HepG2 (cell line): ENCODE data around the gene UBE3D. TPM values are rescaled to one million over a fixed set of nuclear protein-coding genes. Genes with fewer than 3 reads are reported as not detected.
A peak's percentile ranks its signal among the peaks of the same experiment; 100 is the strongest.

ENCODE experiments used
- ATAC-seq: fragments of 200-7000 bp; cut with Tn5 transposase; 3 replicates; pipeline ENCODE4 v1.9.1; 2020; ENCODE audit warnings: mild to moderate bottlenecking, moderate library complexity
- BruUV-seq: library from RNA; stranded (reverse); fragments of 400-500 nt; replicated peaks from 2 replicates; lab custom pipeline; 2021; lab: Mats Ljungman, UMichigan
- CTCF ChIA-PET: fragments of 300-600 bp; formaldehyde crosslinking; extraction: SDS; loops from one replicate; lab custom pipeline; 2021; ENCODE audit warnings: low total read pairs, inconsistent platforms, low intra/inter-chr PET ratio; lab: Yijun Ruan, JAX
- POLR2A ChIA-PET: fragments of 350-600 bp; sonication (Branson Sonifier 250); formaldehyde crosslinking; loops from one replicate; lab custom pipeline; 2020; ENCODE audit warnings: antibody characterized with exemption, inconsistent platforms; lab: Yijun Ruan, JAX
- DNase-seq: peaks from one replicate; pipeline ENCODE4 v3.0.0-alpha.2; 2015; ENCODE audit warnings: low spot score
- FAIRE-seq: peaks from 3 replicates; lab custom pipeline; 2011; peaks lifted over from hg19 to GRCh38; lab: Jason Lieb, UNC
- H2AFZ ChIP-seq: one replicate; pipeline ENCODE4 v1.6.1; 2011; ENCODE audit warnings: low read length, inconsistent platforms
- H3K27ac ChIP-seq: fragments of 300-600 bp; 3 replicates; pipeline ENCODE4 v1.8.0; 2011; ENCODE audit warnings: mixed run types, mild to moderate bottlenecking, mixed read lengths, low read length, inconsistent platforms; ENCODE audit not compliant: insufficient read depth; ENCODE audit errors: extremely low read length
- H3K27me3 ChIP-seq, 2 experiments: fragments of 200-600 bp in 1 of 2; 2 replicates in 1 of 2; 3 replicates in 1 of 2; pipeline versions ENCODE4 v1.6.0 to v1.8.0; 2011; ENCODE audit warnings: low read length in 2 of 2, mild to moderate bottlenecking in 2 of 2, moderate library complexity in 2 of 2, inconsistent platforms in 1 of 2; ENCODE audit not compliant: insufficient read depth in 2 of 2, control insufficient read depth in 1 of 2
- H3K36me3 ChIP-seq, 2 experiments: fragments of 200-600 bp in 1 of 2; replicated peaks in 1 of 2; 2 replicates in 1 of 2; 3 replicates in 1 of 2; pipeline versions ENCODE4 v1.5.1 to v1.8.0; 2011; ENCODE audit warnings: low read length in 2 of 2, inconsistent platforms in 1 of 2; ENCODE audit not compliant: insufficient read depth in 2 of 2, control insufficient read depth in 1 of 2
- H3K4me1 ChIP-seq: 2 replicates; pipeline ENCODE4 v1.5.1; 2012; ENCODE audit warnings: low read length, inconsistent platforms; ENCODE audit not compliant: insufficient read depth
- H3K4me2 ChIP-seq: 2 replicates; pipeline ENCODE4 v1.6.0; 2011; ENCODE audit warnings: low read depth, low read length, inconsistent platforms
- H3K4me3 ChIP-seq, 3 experiments: fragments of 200-600 bp in 1 of 3; sonication (generic), shearing (Covaris generic) in 1 of 3; replicated peaks in 1 of 3; 2 replicates each; pipeline ENCODE4 v1.5.1; 2011 to 2016; ENCODE audit warnings: low read length in 3 of 3, inconsistent platforms in 2 of 3, low read depth in 2 of 3, mild to moderate bottlenecking in 2 of 3, control low read depth in 1 of 3, mixed read lengths in 1 of 3; ENCODE audit not compliant: insufficient read depth in 1 of 3
- H3K79me2 ChIP-seq: one replicate; pipeline ENCODE4 v1.6.1; 2011; ENCODE audit warnings: low read length, inconsistent platforms; ENCODE audit not compliant: insufficient read depth
- H3K9ac ChIP-seq: 2 replicates; pipeline ENCODE4 v1.6.0; 2011; ENCODE audit warnings: mild to moderate bottlenecking, low read depth, low read length, inconsistent platforms; ENCODE audit not compliant: insufficient read depth
- H3K9me3 ChIP-seq: 2 replicates; pipeline ENCODE4 v1.5.1; 2012; ENCODE audit warnings: mild to moderate bottlenecking, low read length
- H4K20me1 ChIP-seq: 2 replicates; pipeline ENCODE4 v1.6.0; 2011; ENCODE audit warnings: inconsistent platforms, mild to moderate bottlenecking, low read length, moderate library complexity; ENCODE audit not compliant: insufficient read depth
- ETV6 ChIP-seq: sonication (generic); formaldehyde crosslinking; conservative IDR thresholded peaks from 2 replicates; pipeline ENCODE4 v1.4.0; 2020; ENCODE audit warnings: missing genetic modification reagents
- MAFF ChIP-seq: IDR thresholded peaks from 2 replicates; pipeline ENCODE4 v1.6.1; 2011; ENCODE audit warnings: low read depth, low read length, improper control_type of control experiment
- ZFP82 ChIP-seq: sonication (generic); formaldehyde crosslinking; IDR thresholded peaks from 2 replicates; pipeline ENCODE4 v1.5.1; 2020; ENCODE audit warnings: mild to moderate bottlenecking, missing genetic modification reagents, borderline replicate concordance
- ZNF138 ChIP-seq: sonication (generic); formaldehyde crosslinking; IDR thresholded peaks from 2 replicates; pipeline ENCODE4 v1.5.0; 2020; ENCODE audit warnings: mild to moderate bottlenecking, low read depth, missing genetic modification reagents
- ZNF432 ChIP-seq: sonication (generic); formaldehyde crosslinking; IDR thresholded peaks from 2 replicates; pipeline ENCODE4 v1.5.0; 2020; ENCODE audit warnings: missing genetic modification reagents, mild to moderate bottlenecking, borderline replicate concordance
- ZNF549 ChIP-seq: sonication (generic); formaldehyde crosslinking; IDR thresholded peaks from 2 replicates; pipeline ENCODE4 v1.5.0; 2020; ENCODE audit warnings: missing genetic modification reagents
- ZNF567 ChIP-seq: sonication (generic); formaldehyde crosslinking; IDR thresholded peaks from 2 replicates; pipeline ENCODE4 v1.8.1; 2023; ENCODE audit warnings: mild to moderate bottlenecking, missing genetic modification reagents, borderline replicate concordance
- WGBS: methylation state at CpG from one replicate; pipeline ENCODE4 v1.1.6; 2017; ENCODE audit warnings: low lambda C conversion rate; 5-methylcytosine and 5-hydroxymethylcytosine counted together
- in situ Hi-C: cut with HindIII; loops from 2 replicates; pipeline ENCODE4 v1.10.0; 2017; ENCODE audit warnings: low pct_unique_long_range_greater_than_20kb; ENCODE audit not compliant: extremely low pct_ligation_motif_present
- intact Hi-C: fragments of 100-400 bp; cut with micrococcal nuclease; formaldehyde crosslinking; loops from one replicate; pipeline ENCODE4 v1.10.0; 2022; ENCODE audit not compliant: unreplicated experiment
- polyA plus RNA-seq, 8 experiments: library from polyadenylated mRNA; depleted of rRNA in 3 of 8; stranded (reverse) in 7 of 8; unstranded in 1 of 8; fragments of >200 nt; fragmentation: Illumina TruSeq in 4 of 8; extraction: Trizol in 4 of 8; gene quantifications; 2 replicates each; pipeline versions ENCODE4 v1.2.1 to v1.2.3, GENCODE V29; 2011 to 2016; ENCODE audit warnings: low read depth in 4 of 8, missing spikeins in 1 of 8, mixed read lengths in 1 of 8; ENCODE audit not compliant: insufficient read depth in 1 of 8
- total RNA-seq, 5 experiments: library from RNA; depleted of rRNA; stranded (reverse); fragments of >200 nt; fragmentation: Illumina TruSeq; extraction: Trizol; gene quantifications; 2 replicates each; pipeline ENCODE4 v1.2.3, GENCODE V29; 2016; ENCODE audit warnings: low read depth in 1 of 5
- TF ChIP-seq, protein P1 (sequence below): sonication (generic); formaldehyde crosslinking; IDR thresholded peaks from 2 replicates; pipeline ENCODE4 v1.4.0; 2020; ENCODE audit warnings: low read depth, mild to moderate bottlenecking, missing genetic modification reagents
- TF ChIP-seq, protein P2 (sequence below): sonication (generic); formaldehyde crosslinking; IDR thresholded peaks from 2 replicates; pipeline ENCODE4 v1.4.0; 2020; ENCODE audit warnings: missing genetic modification reagents

The UBE3D gene
- total and polyA plus RNA-seq, 2 of the 13 experiments (the other 11 are each of a cell fraction or from before 2014, with no cell fraction given): 5.1 to 11.4 TPM

DNA sequence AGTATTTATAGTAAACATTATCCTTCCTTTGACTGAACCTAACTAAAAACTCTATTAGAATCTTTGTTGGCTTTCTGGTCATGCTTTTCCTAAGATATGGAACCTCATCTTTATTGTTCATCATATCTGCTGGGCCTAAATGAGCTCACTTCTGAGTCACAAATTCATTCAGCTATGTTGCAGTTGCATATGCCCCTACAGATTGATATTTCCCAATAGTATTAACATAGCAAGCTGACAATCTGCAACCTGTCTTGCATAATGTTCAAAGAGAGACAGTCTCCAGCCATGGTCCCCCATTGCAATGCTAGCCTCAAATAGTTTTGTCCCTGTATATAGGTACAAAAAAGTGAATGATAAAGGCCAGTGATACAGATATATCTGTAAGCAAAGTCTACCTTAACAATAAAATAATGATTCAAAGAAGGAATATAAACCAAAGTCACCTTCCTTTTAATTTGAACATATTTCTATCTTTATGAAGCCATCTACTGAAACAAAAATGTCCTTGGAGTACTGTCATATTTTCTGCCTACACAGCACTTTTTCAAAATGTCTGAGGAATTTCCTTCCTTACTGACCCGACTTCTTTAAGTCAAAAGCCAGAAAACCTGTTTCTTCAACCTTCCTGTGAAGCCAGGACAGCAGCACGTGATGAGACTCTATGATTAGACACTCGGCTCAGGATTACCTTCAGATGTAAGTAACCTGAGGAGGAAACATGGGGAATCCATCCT lies 140.7 kb downstream of the UBE3D start (continued):
- TF ChIP-seq ZFP82: no peak
- TF ChIP-seq, protein P1, sequence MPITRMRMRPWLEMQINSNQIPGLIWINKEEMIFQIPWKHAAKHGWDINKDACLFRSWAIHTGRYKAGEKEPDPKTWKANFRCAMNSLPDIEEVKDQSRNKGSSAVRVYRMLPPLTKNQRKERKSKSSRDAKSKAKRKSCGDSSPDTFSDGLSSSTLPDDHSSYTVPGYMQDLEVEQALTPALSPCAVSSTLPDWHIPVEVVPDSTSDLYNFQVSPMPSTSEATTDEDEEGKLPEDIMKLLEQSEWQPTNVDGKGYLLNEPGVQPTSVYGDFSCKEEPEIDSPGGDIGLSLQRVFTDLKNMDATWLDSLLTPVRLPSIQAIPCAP (CRISPR knock-in tag): no peak
- TF ChIP-seq, protein P2, sequence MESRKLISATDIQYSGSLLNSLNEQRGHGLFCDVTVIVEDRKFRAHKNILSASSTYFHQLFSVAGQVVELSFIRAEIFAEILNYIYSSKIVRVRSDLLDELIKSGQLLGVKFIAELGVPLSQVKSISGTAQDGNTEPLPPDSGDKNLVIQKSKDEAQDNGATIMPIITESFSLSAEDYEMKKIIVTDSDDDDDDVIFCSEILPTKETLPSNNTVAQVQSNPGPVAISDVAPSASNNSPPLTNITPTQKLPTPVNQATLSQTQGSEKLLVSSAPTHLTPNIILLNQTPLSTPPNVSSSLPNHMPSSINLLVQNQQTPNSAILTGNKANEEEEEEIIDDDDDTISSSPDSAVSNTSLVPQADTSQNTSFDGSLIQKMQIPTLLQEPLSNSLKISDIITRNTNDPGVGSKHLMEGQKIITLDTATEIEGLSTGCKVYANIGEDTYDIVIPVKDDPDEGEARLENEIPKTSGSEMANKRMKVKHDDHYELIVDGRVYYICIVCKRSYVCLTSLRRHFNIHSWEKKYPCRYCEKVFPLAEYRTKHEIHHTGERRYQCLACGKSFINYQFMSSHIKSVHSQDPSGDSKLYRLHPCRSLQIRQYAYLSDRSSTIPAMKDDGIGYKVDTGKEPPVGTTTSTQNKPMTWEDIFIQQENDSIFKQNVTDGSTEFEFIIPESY (CRISPR knock-in tag): no peak
- no peak for TF ChIP-seq ZNF549 (CRISPR knock-in tag)
- no peak for TF ChIP-seq ZNF432 (CRISPR knock-in tag)
- TF ChIP-seq MAFF: peak; percentile 93
- no peak for TF ChIP-seq ZNF567 (CRISPR knock-in tag)

DNA sequence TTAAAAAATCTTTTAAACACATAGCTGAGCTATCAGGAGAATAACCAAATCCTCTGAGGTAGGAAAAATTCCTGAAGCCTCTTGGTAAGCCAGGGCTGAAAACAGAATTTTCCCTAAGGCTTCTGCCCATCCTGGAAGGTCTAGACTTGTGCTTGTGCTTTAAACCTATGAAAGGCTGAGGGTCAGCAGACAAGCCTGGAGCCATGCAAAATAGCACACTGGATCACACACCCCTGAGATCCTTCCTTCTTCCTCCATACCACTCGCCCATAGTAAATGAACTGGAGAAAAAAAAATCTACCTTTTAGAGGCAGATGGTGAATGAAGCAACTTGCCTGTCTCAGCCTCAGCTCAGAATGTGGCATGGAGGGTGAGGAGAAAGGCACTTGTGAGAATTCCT lies 144.4 kb downstream of the UBE3D start:
- Histone ChIP-seq H3K36me3 (no peaks in the 10 kb centered on the region), H3K4me3 (no peak overlapping the region), H2AFZ (no peak overlapping the region), H3K4me2 (no peak overlapping the region), H3K4me1 (no peaks in the 10 kb centered on the region), H3K9me3 (no peaks in the 10 kb centered on the region), H3K9ac (no peak overlapping the region), H4K20me1 (no peaks in the 10 kb centered on the region), H3K27me3 (no peaks in the 10 kb centered on the region), H3K27ac (no peak overlapping the region), H3K79me2 (no peaks in the 10 kb centered on the region)
- in situ Hi-C loops (no loop called here), intact Hi-C loops (no loop called here)
- no TSS peak for BruUV-seq
- ATAC-seq (no peak), FAIRE-seq (no peak), DNase-seq (no peak)
- CTCF ChIA-PET: no interaction called here
- TF ChIP-seq ZNF138 (CRISPR knock-in tag) (no peak), ETV6 (CRISPR knock-in tag) (no peak)
- WGBS: 86% methylated on average over 1 of the region's 1 CpG
- POLR2A ChIA-PET: no interaction called here
